ENCODE data around the gene ACTC1. TPM values are rescaled to one million over a fixed set of nuclear protein-coding genes. Genes with fewer than 3 reads are reported as not detected.

Gene ACTC1
- polyA plus RNA-seq, 1 donor from 2014 or later, result not detected

- Histone ChIP-seq H4K20me1 (ENCODE audit: insufficient read depth) (no peaks in the 10 kb centered on the region), H3K4me3 (ENCODE audit: low read length) (no peak overlapping the region), H2AFZ (ENCODE audit: low read depth, low read length) (no peak overlapping the region), H3K79me2 (replicated peaks; ENCODE audit: insufficient read depth, low read length) (no peaks in the 10 kb centered on the region), H3K36me3 (ENCODE audit: insufficient read depth, low read length) (no peaks in the 10 kb centered on the region), H3K27ac (ENCODE audit: low read length) (no peak overlapping the region), H3K4me2 (ENCODE audit: low read length) (no peak overlapping the region), H3K9me2 (ENCODE audit: insufficient read depth, low read length) (no peaks in the 10 kb centered on the region), H3K9me3 (ENCODE audit: low read length) (no peaks in the 10 kb centered on the region), H3F3A (ENCODE audit: insufficient read depth, low read length, poor library complexity, severe bottlenecking) (no peaks in the 10 kb centered on the region), H3K27me3 (ENCODE audit: insufficient read depth, low read depth, low read length) (no peaks in the 10 kb centered on the region), H3K9ac (ENCODE audit: low read length) (no peak overlapping the region)
- no peak for TF ChIP-seq REST (IDR thresholded peaks at IDR 0.05; ENCODE audit: borderline replicate concordance)
- no peak for TF ChIP-seq EZH2 (IDR thresholded peaks at IDR 0.05; ENCODE audit: borderline replicate concordance, insufficient read depth, low read length, poor library complexity, severe bottlenecking)
- TF ChIP-seq RAD21 (conservative IDR thresholded peaks at IDR 0.05), result no peak
These were observed 9.1 kb downstream of the ACTC1 start for GRCh38 chr15:34786206-34786605.

- H3K27ac ChIP-seq (ENCODE audit: low read length), result no peak overlapping the region
- no peaks in the 10 kb centered on the region for H3F3A ChIP-seq (ENCODE audit: insufficient read depth, low read length, poor library complexity, severe bottlenecking)
These were observed 11.4 kb downstream of the ACTC1 start for GRCh38 chr15:34783991-34784390.

More at GRCh38 chr15:34783991-34784390, 11.4 kb downstream of the ACTC1 start:
- Histone ChIP-seq H3K9ac (ENCODE audit: low read length) (no peak overlapping the region), H3K79me2 (replicated peaks; ENCODE audit: insufficient read depth, low read length) (no peaks in the 10 kb centered on the region), H3K27me3 (ENCODE audit: insufficient read depth, low read depth, low read length) (no peaks in the 10 kb centered on the region), H3K4me2 (ENCODE audit: low read length) (no peak overlapping the region), H4K20me1 (ENCODE audit: insufficient read depth) (no peaks in the 10 kb centered on the region), H3K9me2 (ENCODE audit: insufficient read depth, low read length) (no peaks in the 10 kb centered on the region), H3K9me3 (ENCODE audit: low read length) (peaks cover 9% of the 10 kb centered on the region), H2AFZ (ENCODE audit: low read depth, low read length) (no peak overlapping the region), H3K4me3 (ENCODE audit: low read length) (no peak overlapping the region), H3K36me3 (ENCODE audit: insufficient read depth, low read length) (no peaks in the 10 kb centered on the region)
- TF ChIP-seq EZH2 (IDR thresholded peaks at IDR 0.05; ENCODE audit: borderline replicate concordance, insufficient read depth, low read length, poor library complexity, severe bottlenecking) (no peak), POLR2AphosphoS5 (IDR thresholded peaks at IDR 0.05) (no peak), EP300 (conservative IDR thresholded peaks at IDR 0.05; ENCODE audit: poor library complexity, severe bottlenecking) (no peak), TAF1 (IDR thresholded peaks at IDR 0.05; ENCODE audit: low read depth) (no peak), MXI1 (conservative IDR thresholded peaks at IDR 0.05; ENCODE audit: poor library complexity, severe bottlenecking) (no peak), REST (IDR thresholded peaks at IDR 0.05; ENCODE audit: borderline replicate concordance) (no peak), SMC3 (conservative IDR thresholded peaks at IDR 0.05; ENCODE audit: poor library complexity) (no peak), RAD21 (conservative IDR thresholded peaks at IDR 0.05) (no peak), CTCF (IDR thresholded peaks at IDR 0.05; ENCODE audit: poor library complexity, severe bottlenecking) (no peak)
